Activated gamma-delta T cell treated with anti-CD3 and anti-CD28 coated beads, Interleukin-2, amount 50 U/mL, for 16 hours (primary cell): ENCODE measurements around the gene PDE3A.

Source experiments
- DNase-seq: peaks from one replicate; pipeline ENCODE4 v3.0.0-alpha.2; 2020; ENCODE audit warnings: low read depth

Gene PDE3A

DNA sequence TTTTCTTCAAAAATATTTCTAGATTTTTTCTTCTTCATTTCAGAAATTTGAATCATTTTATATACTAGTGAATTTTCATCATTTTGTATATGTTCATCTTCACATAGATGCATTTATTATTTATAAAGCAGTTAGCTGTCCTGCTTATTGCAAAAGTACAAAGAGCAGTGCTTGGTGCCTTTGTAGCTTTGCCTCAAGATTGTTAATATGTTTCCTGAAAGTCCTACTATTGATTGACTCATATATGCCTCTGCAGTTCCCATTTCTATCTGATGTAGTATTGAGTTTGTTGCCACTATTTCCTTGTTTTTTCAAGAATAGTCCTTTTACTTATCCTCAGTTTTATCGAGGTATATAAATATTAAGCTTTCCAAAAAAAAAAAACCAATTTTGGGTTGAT lies 89.7 kb downstream of the PDE3A start:
- DNase-seq, result no peak

DNA sequence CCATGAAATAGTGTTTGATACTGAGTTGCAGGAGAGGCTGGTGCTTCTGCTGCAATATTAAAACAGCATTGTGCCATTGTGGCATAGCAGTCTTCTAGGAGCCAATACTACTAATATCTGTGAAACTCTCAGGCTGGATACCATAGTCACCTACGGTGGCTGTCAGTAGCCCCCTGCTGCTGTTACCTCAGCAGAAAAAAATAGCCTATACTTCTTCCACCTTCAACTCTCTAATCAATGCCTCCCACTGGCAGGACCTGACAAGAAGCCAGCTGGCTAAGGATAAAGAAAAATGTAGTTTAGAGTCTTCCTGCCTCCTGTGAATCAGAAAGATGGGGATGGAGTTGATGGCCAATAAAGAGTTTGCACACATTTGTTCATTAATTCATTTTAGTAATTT lies 91.6 kb downstream of the PDE3A start:
- DNase-seq, result no peak

DNA sequence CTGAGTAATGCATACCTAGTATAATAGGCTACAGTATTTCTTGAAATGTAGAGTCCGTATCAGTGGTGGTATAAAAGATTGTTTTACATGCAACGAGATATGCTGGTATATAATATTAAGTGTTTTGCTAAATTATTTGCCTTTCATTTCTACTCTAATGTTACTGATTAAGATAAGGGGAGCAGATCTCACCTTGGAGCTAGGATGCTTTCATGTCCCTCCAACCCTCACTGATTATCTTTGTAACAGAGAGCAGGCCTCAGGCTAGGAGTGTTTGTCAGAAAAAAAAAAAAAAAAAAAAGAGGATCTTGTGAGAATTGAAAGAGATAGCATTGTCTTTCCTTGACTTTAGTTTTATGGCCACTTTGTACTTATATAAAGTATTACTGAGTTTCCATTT lies 92.6 kb downstream of the PDE3A start:
- DNase-seq, result no peak

DNA sequence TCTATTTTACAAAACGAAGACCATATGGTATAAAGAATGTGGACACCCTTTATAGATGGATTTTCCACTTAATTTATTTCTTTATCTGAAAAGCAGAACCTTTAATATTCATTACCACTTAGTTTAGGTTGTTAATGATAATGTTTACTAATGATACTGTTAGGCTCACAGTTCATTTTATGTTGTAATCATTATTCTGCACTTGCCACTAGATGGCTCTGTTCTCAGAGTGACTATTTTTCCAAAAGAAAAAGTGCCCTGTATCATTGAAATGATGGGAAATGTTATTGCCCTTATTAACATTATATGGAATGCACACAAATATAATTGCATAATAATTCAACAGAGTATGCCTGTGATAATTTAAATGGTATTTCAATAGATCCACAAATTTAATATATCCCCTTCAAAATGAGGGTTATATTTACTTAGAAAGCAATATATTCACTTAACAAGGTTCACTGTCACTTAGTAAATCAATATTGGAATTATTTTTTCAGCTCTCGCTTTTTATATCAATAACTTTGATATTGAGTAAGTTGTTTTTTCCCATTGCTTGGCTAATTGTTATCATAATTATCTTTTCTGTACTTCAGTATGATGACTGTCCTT lies 95.7 kb downstream of the PDE3A start:
- DNase-seq, result no peak

DNA sequence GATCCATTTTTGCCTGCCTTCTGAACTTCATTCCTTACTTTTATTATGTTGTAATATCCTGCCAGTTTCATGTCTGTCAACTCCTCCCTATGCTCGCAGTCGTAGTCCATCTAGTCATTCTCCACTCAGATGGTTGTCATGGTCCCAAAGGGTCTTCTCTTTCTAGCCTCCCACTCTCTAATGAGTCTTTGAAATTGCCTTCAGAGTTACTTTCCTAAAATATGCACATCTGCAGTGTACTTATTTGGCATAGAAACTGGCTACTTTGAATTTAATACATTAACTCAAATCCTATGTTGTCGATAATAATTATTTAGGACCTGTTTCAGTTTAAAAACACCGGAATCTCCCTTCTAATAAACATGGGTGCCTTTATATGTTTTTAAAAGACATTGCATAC lies 101.0 kb downstream of the PDE3A start:
- DNase-seq, result no peak

GRCh38 chr12:20469756-20470155 lies 101.4 kb downstream of the PDE3A start:
- DNase-seq, result no peak

GRCh38 chr12:20472102-20472782 lies 103.9 kb downstream of the PDE3A start:
- no peak for DNase-seq

GRCh38 chr12:20473133-20473532 lies 104.8 kb downstream of the PDE3A start:
- no peak for DNase-seq

- no peak for DNase-seq
These were observed 105.7 kb downstream of the PDE3A start for GRCh38 chr12:20474016-20474415.

- DNase-seq, result no peak
These were observed 106.1 kb downstream of the PDE3A start for GRCh38 chr12:20474443-20474842.

DNA sequence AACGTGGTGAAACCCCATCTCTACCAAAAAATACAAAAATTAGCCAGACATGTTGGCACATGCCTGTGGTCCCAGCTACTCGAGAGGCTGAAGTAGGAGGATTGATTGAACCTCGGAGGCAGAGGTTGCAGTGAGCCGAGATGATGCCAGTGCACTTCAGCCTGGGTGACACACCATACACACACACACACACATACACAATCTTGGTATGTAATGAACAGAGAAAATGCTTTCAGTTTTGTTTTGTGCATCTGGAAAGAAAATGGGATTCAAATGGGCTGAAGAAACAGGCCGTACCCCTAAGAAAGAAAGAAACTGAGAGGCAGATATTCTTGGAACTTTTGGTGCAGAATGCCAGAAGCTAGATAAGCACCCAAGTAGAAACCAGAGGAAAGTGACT lies 107.2 kb downstream of the PDE3A start:
- no peak for DNase-seq

GRCh38 chr12:20476551-20476950 lies 108.2 kb downstream of the PDE3A start:
- no peak for DNase-seq

- no peak for DNase-seq
These were observed 108.9 kb downstream of the PDE3A start for GRCh38 chr12:20477255-20477654.

GRCh38 chr12:20477672-20478071 lies 109.3 kb downstream of the PDE3A start:
- no peak for DNase-seq

DNA sequence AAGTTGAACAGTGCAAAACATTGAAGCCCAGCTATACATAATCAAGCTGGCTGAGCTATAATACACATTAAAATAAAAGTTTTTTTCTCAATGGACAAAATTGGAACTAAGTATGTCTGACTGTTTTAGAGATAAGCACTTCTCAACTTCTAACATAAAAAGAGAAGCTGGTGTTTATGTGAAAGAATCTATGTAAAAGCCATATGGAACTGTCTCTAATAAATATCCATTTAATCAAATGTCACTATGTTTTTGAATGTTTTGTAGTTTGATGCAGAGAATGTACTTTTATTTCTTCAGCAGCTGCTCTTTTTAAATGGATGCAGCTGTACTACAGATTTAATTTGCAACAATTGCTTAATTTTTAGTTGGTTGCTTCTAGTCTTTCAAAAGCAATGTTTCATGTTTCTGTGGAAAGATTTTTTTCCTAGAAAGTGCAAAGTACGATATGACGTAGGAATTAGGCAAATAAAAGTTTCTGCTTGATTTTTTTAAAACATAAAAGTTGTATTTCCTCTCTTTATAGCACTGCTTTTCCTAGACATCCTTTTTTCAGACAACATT lies 114.2 kb downstream of the PDE3A start:
- DNase-seq, result no peak

- DNase-seq, result no peak
These were observed 115.4 kb downstream of the PDE3A start for GRCh38 chr12:20483776-20484175.

DNA sequence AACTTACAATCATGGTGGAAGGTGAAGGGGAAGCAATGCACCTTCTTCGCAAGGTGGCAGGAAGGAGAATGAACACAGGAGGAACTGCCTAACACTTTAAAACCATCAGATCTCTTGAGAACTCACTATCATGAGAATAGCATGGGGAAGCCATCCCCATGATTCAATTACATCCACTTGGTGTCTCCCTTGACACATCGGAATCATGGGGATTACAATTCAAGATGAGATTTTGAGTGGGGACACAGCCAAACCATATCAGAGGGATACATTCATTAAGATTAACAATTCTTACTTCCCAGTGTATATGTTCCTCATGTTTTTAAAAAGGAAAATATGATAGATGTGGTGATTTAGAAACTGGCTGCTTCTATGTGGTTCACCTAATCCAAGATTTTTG lies 117.9 kb downstream of the PDE3A start:
- no peak for DNase-seq

GRCh38 chr12:20487519-20487918 lies 119.2 kb downstream of the PDE3A start:
- no peak for DNase-seq

DNA sequence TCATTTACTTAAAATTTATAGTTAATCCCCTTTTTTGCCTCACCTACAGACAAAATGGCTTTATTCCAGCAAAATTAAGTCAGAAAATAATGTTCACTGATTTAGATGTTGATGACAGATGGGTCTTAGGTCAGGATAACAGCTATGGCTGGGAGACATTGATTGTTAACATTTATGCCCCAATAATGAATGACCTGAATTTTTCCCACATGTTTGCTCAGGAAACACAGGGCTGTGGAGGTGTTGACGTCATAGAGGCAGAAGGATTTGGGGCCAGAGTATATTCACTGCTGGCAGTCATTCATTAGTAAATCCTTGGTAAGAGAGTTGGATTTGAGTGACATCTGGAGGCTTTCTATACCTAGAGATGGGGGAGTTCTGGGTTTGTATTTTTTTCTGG lies 121.3 kb downstream of the PDE3A start:
- no peak for DNase-seq

DNA sequence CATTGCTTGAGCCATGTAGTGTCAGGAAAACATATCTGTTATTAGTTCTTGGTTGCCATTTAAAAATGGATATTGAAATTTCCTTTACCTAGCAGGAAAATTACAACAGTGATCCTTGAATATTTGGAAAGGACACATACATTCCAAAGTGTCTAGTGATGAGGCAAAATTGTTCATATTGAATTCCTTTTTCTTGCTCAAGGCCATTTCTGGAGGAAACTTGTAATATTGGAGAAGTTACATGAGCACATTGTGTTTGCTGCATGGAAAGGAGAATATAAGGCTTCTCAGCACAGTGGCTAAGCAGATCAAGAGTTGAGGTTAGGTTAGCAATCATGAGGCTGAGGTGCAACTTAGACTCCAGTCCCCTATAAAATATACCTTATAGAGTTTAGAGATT lies 121.9 kb downstream of the PDE3A start:
- DNase-seq, result no peak

GRCh38 chr12:20491290-20491689 lies 123.0 kb downstream of the PDE3A start:
- no peak for DNase-seq

DNA sequence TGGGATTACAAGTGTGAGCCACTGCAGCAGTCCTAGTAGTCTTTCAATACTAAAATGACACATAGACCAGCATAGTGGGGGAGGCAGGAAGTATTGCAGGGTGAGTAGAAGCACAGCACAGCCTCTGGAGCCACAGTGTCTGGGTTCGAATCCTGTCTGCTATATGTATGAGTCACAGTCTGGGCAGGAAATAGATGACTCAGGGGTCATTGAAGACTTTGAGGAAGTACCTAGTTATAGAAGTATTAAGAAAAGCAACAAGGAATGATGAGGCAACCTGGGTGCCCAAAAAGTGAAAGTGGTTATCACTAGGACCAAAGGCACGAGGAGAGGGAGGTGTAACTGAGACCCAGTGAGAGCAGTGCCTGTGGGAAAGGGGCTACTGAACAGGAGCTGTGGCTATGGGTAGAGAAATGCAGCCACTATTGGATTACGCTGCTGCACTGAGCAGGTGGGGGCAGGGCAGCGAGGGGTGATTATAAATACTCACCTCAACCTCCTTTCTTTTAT lies 124.0 kb downstream of the PDE3A start:
- DNase-seq, result no peak

DNA sequence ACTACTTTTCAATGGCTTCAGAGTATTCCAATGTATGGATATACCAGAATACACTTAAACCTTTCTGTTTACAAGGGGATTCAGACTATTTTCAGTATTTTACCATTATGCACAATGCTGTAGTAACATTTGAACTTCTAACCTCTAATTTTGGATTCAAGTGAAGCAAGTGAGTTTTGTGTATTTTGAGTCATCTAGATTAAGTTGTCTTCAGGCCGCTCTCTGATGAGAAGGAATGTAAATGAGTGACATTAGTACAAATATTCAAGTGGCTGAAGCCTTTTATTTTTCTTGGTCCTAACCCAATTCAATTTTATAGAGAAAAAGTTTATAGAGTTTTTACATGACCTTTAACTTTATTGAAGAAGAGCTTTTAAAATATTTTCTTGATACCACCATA lies 125.6 kb downstream of the PDE3A start:
- no peak for DNase-seq

DNA sequence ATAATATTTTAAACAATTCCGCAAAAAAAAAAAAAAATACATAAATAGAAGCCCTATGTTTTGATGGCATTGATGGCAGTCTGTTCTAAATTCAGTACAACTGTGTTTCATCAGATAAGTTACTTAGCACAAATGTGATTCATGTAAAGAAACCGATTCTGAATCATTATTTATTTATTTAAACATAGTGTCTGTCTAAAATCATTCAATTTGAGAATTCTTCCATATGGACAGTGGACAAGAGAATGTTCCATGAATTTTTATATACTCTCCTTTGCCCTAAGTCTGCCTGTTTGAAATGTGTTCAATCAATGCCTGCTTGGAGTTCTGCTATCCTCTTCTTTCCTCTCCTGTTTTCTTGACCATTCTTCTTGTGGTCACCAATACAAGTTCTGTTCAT lies 126.5 kb downstream of the PDE3A start:
- no peak for DNase-seq
